ENCODE results near the gene DENND1B. TPM values are rescaled to one million over a fixed set of nuclear protein-coding genes. Genes with fewer than 3 reads are reported as not detected.

Gene DENND1B
- total RNA-seq, 1 experiment from 2014 or later = 9.6 TPM

GRCh38 chr1:197775282-197776262 lies at the start of gene DENND1B (continued):
- no peak for TF ChIP-seq POLR2A (IDR thresholded peaks at IDR 0.05; ENCODE audit: borderline replicate concordance, extremely low read depth, insufficient read depth, insufficient read length)
- no peak for TF ChIP-seq ZBTB33 (IDR thresholded peaks at IDR 0.05; ENCODE audit: extremely low read depth, insufficient replicate concordance, low read length)
- TF ChIP-seq ZFX (IDR thresholded peaks at IDR 0.05) = peak; percentile 43; the same call in 1 of the 2 replicates

GRCh38 chr1:197814306-197814705 lies 39.0 kb upstream of the DENND1B start:
- RAD21 ChIA-PET (ENCODE audit: low non-redundant PET in 1 of 2, low total read pairs in 2 of 2, uncharacterized antibody in 2 of 2, unreplicated experiment in 2 of 2) = no interaction called here
- POLR2A ChIA-PET = no interaction called here
- Histone ChIP-seq H3K27ac (ENCODE audit: low read depth, low read length) (no peak overlapping the region), H3K4me3 (replicated peaks in 1 of 2; ENCODE audit: low read depth in 1 of 2, low read length in 2 of 2) (no peak overlapping the region), H3K4me1 (ENCODE audit: control insufficient read depth in 1 of 2, insufficient read depth in 2 of 2, low read length in 2 of 2) (no peaks in the 10 kb centered on the region), H3K4me2 (ENCODE audit: low read length) (no peak overlapping the region), H4K20me1 (ENCODE audit: insufficient read depth) (no peaks in the 10 kb centered on the region), H3K79me2 (ENCODE audit: insufficient read depth, low read length) (no peaks in the 10 kb centered on the region), H3K9me3 (ENCODE audit: control insufficient read depth in 1 of 2, insufficient read depth in 1 of 2, low read depth in 1 of 2, low read length in 2 of 2) (no peaks in the 10 kb centered on the region), H3K36me3 (ENCODE audit: control insufficient read depth in 1 of 2, insufficient read depth in 2 of 2, low read length in 2 of 2) (no peaks in the 10 kb centered on the region), H3K9me2 (ENCODE audit: insufficient read depth) (no peaks in the 10 kb centered on the region), H3K27me3 (ENCODE audit: insufficient read depth, low read length) (no peaks in the 10 kb centered on the region), H2AFZ (ENCODE audit: low read depth, low read length, poor library complexity, severe bottlenecking) (no peak overlapping the region), H3K9ac (ENCODE audit: low read length) (no peak overlapping the region)
- DNase-seq (ENCODE audit: low read depth, low spot score) (no peak), ATAC-seq (no peak)
- no TSS peak for BruUV-seq (replicated peaks)
- CTCF ChIA-PET = no interaction called here
- intact Hi-C loops (cut with micrococcal nuclease) = no loop called here
- TF ChIP-seq CTCF (IDR thresholded peaks at IDR 0.05 in 2 of 3, conservative IDR thresholded peaks at IDR 0.05 in 1 of 3; ENCODE audit: borderline replicate concordance in 1 of 3, insufficient read depth in 1 of 3, low read depth in 2 of 3, low read length in 2 of 3) (no peak), EZH2 (IDR thresholded peaks at IDR 0.05) (no peak), EZH2phosphoT487 (IDR thresholded peaks at IDR 0.05; ENCODE audit: borderline replicate concordance) (no peak), RAD21 (IDR thresholded peaks at IDR 0.05; ENCODE audit: low read depth) (no peak), JUND (IDR thresholded peaks at IDR 0.05) (no peak), SIN3A (IDR thresholded peaks at IDR 0.05; ENCODE audit: low read depth) (no peak), TCF7L2 (IDR thresholded peaks at IDR 0.05; ENCODE audit: borderline replicate concordance, extremely low read depth, insufficient read depth, insufficient read length) (no peak), ZBTB33 (IDR thresholded peaks at IDR 0.05; ENCODE audit: extremely low read depth, insufficient replicate concordance, low read length) (no peak), CBX3 (IDR thresholded peaks at IDR 0.05; ENCODE audit: low read depth) (no peak), FOSL1 (IDR thresholded peaks at IDR 0.05; ENCODE audit: low read depth) (no peak), ELF1 (IDR thresholded peaks at IDR 0.05; ENCODE audit: borderline replicate concordance, low read depth) (no peak), CEBPB (IDR thresholded peaks at IDR 0.05; ENCODE audit: low read depth) (no peak), MAX (IDR thresholded peaks at IDR 0.05) (no peak), EGR1 (IDR thresholded peaks at IDR 0.05; ENCODE audit: low read depth) (no peak)

All from HCT116 (cell line).